IPS-NIHi7 (cell line): ENCODE results near the gene GJB4.
"Not testable (repeated sequence)": the region's sequence is repeated elsewhere in the genome, so short reads cannot be mapped to it uniquely, and the experiment has no call there.

Experiments
- DNase-seq: peaks from one replicate; pipeline ENCODE4 v3.0.0; 2012; ENCODE audit warnings: mixed read lengths; ENCODE audit errors: extremely low spot score

The GJB4 gene

DNA sequence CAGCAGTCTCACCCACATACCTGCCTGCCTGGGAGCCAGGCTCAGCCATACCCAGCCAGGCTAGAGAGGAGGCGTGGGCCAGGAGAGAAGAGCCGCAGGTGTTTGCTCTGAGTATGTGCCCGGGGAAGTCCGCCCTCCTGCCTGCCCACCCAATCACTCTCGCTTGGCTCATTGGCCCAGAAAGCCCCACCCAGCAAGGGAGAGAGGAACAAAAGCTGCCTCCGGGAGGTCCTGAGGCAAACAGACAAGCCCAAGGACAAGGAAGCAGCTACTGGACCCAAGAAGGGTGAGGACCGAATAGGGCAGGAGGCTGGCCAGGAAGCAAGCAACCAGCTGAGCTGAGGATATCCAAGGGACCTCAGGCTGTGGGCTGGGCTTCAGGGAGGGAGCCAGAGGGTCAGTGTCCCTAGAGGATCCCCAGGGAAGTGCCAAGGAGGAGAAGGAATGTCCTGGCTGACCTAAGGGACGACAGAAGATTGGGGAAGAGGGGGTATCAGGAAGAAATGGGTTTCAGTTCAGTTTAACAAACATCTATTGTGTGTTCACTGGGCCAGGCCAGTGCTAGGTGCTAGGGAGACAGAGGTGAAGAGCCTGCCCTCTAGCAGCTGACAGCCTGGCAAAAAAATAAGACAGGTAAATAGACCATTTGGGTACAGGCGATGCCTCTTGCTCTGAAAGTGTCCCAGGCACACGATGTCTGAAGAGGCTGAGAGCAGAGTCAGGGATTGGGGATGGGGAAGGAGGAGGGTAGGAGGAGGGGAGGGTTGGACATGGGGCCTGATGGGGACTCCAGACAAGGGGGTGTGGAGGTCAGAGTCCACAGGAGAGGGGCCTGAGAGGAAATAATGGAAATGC, at the start of gene GJB4:
Gene GJB4, plus strand, starts transcription at position 238 of the 855 bp plus-strand sequence. CDS start 1,515 bp downstream, outside the sequence.
- DNase-seq = peak; percentile 68

DNA sequence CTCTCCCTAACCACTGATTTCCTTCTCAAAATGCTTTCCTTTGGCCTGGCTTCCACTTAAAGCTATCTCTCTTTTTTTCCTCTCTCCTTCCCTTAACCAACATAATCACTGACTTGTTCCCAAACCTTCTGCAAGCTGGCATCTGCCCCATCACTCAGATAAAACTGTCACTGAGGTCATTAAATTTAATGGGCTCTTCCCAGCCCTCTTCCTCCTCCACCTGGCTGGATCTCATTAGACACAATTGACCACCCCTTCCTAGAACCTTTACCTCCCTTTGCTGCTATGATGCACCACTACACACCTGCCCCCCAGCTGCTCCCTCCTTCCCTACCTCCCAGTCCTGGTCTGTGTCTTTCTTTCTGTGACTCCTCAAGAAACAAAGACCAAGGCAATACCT, 48.7 kb upstream of the GJB4 start:
- no peak for DNase-seq

DNA sequence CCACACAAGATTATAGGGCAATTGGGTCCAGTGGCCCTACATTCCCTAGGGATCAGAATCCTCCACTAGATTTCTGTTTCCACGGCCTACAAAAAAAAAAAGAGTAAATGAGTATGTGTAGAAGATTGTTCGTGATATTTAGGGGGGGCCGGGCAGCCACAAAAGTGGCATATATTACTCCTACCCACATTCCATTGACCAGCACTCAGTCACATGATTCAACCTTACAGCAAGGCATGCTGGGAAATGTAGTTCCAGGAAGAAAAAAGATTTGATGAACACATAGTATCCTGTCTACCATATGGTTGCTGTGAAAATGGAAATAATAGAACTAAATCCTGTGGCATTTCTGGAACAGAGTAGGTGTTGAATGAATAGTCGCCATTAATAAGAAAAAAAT, 48.1 kb upstream of the GJB4 start:
- DNase-seq = peak; percentile 26

DNA sequence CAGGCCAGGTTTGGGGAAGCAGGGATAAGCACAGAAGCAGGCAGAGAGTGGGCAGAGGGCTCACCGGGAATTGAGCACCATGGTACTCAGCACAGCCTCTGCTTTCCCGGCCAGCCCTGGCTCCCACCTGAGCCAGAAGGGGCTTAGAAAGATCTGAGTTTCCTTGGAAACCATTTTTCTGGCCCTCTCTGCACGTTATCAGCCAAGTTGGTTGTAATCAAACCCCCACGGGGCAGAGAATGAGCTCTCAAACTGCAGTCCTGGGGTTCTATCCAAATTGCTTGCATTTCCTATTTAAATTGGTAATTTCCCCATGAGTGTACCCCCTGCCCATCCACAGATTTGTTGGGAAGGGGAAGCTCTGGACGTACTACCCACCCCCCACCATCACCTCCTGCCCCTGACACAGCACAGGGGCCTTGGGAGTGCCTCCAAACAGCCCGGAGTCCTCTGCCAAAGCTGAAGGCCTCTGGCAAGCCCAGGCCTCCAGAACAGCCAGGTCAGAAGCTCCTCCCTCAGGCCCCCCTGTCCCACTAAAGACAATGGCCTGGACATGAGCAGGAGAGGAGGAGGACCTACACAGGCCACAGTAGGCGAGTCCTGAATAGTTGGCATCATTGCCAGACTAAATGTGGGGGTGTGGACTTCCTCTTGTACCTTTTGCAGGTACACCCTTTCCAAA, 47.4 kb upstream of the GJB4 start:
- no peak for DNase-seq

DNA sequence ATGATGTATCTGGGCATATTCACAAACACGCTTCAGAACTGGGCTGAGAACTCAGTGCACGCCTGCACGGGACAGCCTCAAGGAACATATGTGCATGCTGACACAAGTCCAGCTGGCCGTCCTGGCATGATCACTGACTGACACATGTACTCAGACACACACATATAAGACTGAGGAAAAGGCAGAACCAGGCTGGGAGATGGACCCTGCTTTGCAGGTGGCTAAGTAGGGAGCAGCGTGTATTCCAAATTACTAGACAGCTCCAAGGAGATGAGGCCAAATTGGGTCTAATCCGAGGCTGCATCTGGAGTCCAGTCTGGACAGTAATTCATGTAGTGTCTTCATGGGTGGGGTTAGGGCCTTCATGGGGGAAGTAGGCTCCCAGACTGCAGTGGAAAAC, 46.1 kb upstream of the GJB4 start:
- no peak for DNase-seq

DNA sequence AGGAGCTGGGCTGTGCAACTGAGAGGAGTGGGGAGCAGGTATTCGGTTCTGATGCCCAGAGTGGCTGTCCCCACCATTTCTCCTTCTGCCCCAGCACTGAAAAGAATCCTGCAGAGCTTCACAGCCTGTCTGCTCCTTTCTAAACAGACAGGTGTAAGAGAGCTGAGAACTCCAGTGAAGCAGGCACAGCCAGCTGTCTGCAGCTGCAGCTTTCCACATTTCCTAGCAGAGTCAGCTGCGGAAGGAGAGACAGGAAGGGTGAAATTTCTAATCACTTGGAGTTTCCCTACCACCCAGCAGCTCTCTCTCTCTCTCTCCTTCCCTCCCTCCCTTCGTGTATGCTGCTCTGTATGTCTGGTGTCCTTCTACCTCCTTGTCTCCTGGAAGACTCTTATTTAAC, 45.2 kb upstream of the GJB4 start:
- no peak for DNase-seq

DNA sequence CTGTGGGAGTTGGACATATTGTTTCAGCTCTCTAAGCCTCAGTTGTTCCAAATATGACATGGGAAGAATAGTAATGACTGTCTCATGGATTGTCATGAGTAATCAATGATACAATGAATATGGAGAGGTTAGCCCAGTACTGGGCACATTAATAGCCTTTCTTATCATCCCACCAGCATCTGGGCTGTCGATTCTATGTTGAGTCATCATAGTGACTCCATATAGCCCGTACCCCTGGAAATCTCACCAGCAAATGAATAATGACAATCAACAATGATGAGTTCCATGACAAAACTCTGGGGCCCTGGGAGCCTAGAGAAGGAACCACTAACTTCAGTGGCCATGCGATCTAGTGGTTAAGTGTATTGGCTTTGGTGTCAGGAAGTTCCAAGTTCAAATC, 44.4 kb upstream of the GJB4 start:
- DNase-seq = no peak

DNA sequence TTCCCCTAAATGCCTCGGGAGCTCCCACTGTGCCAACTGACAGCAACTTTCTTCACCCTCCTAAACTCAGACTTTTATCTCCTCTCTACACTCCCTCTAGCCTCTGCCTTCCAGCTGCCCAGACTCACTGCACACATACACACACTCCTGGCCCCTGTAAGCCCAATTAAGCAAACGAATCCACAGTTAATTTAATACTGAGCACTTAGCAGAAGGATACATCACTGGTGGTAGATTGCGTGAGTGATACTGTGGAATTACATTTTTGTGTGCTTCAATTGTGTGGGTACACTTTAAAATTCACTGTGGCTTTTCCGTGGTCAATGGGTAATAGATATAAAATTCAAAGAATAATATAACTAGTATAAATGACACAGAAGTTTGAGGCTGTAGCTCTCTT, 38.3 kb upstream of the GJB4 start:
- no peak for DNase-seq

DNA sequence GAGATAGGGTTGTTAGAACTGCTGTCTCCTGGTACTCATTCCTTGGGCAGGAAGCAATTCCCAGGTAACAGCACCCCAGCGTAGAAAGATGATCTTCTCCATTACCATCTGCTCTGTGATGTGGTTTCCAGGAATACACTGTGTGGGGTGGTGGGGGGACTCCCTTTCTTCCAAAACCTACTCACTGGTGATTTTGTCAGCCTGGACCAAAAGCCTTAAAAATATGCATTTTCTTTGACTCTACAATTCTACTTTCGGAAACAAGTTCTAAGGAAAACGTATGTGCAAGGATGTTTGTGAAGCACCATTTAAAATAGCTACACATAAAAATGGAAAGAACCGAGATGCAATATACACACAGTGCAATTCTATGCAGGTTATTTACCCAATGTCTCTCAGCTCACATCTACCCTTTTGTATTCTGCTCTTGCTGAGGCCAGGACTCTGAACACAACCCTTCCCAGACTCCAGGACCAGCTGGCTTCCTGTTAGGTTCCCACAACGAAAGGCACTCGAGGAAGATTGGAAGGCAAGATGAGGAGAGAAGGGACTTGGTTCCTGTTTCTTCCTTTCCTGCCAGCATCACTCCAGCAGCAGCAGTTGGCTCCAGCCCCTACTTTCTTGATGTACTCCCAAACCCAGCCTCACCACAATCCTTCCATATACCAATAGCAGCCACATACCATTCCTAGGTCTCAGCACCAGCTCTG, 37.7 kb upstream of the GJB4 start:
- no peak for DNase-seq

DNA sequence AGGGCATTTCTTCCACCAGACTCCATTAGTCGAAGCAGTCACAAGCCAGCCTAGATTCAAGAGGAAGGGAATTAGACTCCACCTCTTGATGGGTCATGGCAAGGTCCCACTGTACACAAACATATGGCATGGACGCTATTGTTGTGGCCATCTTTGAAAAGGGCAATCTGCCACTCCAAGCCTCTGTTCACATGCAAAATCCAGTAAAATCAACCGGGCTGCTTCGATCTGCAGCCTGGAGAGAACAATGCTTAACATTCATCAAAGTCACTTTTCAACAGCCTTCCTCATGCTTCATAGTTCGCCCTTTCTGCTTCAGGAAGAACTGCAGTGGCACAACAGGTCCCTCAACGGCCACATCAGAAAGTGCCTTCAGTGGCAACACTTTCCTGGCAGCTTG, 32.7 kb upstream of the GJB4 start:
- DNase-seq = no peak

DNA sequence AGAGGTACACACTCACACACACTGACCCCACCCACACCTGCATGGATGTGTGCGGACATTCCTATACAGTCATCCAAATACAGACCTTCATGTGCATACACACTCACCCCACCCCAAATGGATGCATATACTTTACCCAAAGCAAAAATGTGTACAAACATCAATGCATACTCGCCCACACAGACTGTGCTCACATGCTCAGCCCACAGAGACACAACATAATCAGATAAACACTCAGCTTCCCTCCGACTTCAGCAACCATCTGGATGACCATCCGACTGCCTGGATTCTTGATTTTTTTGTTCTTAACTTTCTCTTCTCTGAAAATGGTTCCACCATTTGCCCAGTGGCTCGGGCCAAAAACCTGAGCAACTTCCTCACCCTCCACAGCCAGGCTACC, 29.1 kb upstream of the GJB4 start:
- no peak for DNase-seq

DNA sequence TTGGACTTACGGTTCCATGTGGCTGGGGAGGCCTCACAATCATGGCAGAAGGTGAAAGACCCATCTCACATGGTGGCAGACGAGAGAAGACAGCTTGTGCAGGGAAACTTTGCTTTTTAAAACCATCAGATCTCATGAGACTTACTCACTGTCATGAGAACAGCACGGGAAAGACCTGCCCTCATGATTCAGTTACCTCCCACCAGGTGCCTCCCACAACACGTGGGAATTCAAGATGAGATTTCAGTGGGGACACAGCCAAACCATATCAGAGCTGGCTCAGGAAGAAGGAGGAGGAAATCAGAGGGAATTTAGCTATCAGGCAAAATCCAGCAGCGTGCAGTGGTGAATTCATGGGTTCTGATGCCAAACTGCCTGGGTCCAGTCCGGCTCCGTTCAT, 26.7 kb upstream of the GJB4 start:
- DNase-seq = not testable (repeated sequence)

DNA sequence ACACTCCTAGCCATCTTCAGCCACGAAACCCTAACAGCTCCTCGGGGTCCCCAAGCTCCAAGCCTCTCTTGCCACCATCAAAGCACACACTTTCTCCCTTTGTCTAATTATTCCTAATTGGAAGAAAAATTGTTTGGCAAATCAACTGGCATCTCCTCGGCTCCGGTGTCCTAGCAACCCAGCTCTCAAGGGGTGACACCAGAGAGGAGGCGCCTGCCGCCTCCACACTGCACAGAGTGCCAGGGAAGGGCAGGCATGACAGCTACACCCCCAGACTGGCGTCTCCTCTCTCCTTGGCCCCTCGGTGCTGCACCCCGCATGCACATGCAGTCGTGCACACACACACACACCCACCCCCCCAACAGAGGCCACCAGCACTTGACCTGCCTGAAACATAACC, 22.8 kb upstream of the GJB4 start:
- no peak for DNase-seq

DNA sequence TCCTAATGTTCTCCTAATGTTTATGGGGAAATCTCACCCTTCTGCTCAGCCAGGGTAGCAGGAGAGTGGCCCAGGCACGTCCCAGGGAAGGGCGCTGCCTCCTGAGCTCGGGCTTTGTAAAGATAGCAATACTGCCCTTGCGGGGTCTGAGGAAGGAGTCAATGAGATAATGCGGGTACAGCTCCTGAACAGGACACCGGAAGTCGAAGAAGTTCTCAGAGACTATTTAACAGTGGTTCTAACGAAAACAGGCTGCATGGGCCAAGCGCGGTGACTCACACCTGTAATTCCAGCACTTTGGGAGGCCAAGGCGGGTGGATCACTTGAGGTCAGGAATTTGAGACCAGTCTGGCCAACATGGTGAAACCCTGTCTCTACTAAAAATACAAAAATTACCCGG, 22.3 kb upstream of the GJB4 start:
- not testable (repeated sequence) for DNase-seq

DNA sequence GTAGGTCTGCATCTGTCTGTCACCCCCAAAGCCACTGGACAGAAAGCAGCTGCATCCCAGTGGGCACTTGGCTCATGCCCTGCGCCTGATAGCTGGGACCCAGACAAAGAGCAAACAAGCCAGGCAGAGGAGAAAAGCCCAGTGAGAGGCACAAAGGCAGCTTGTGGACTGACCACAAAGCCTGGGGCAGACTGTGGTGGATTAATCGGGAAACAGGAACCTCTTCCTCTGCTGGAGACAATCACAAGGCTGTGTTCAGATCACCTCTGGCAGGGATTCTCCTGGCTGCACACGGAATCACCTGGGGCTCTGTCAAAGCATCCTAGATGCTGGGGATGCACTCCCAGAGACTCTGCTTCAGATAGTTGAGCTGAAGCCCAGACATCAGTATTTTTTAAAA, 19.9 kb upstream of the GJB4 start:
- no peak for DNase-seq

DNA sequence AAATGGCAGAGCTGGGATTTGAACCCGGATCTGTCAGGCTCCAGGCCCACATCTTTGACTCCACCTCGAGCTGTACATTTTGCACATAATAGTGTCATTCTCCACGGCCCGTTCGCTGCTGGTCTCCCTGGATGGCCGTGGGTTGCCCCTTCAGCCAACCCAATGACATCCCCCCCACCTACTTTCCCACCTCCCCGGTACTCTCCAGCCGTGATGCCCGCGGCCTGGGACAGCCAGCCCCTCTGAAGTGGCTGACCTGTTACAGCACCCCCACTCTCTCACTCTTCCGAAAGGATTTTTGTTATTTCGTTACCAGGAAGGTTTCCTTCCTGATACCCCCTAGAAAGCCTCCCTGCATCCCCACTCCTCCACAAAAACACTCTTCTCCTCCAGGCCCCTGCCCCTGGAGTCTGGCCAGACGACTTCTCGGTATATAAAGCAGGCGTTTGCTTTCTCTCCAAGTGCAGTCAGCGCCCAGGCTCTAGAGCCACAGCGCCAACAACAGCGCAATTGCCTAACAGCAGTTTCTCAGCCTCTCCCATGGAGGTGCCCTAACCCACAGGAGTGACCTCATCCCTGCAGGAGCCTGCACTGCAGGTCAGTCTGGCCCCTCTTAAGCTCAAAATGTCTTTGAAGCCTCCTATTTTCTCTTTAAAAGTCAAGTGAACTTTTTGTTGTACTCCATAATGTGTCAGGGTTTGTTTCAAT, 19.2 kb upstream of the GJB4 start:
- DNase-seq = peak; percentile 76

DNA sequence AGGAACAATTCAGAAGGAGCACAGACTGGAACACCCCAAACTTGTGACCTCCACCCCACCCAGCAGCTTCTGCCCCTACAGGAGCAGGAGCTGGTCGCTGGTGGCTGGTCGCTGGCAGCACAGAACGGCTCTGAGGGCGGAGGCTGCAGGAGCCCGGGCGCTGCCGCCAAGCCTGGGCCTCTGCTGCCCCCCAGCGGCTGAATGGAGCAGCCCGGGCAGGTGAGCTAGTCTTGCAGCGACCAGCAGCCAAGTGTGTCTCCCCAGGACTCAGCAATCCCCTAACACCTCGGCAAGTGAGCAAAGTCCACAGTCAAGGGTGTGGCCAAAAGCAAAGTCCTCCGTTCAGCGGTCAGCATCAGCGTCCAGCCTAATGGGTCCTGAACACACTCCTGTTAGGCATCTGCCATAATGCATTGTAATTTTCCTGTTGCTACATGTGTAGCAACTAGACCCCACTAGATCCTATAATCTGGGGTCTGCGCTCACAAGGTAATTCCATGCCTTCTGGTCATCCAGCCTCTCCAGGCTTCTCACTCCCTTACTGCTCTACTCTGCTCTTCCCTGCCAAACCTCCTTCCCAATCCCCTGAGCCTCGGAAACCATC, 16.8 kb upstream of the GJB4 start:
- DNase-seq = peak; percentile 96

DNA sequence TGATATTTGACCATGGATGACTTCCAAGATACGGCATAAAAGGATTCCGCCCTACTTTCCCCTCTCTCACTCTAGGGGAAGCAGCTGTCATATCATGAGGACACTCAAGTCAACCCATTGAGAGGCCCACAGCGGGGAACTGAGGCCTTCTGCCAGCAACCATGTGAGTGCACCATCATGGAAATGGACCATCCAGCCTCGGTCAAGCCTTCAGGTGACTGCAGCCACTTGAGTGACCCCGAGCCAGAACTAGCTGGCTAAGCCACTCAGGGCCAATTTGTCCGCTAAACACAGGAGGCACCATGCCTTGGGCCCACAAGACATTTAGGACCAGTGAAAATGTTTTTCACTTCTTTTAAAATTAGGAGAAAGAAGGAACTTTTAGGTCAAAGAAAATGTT, 15.8 kb upstream of the GJB4 start:
- DNase-seq = no peak

DNA sequence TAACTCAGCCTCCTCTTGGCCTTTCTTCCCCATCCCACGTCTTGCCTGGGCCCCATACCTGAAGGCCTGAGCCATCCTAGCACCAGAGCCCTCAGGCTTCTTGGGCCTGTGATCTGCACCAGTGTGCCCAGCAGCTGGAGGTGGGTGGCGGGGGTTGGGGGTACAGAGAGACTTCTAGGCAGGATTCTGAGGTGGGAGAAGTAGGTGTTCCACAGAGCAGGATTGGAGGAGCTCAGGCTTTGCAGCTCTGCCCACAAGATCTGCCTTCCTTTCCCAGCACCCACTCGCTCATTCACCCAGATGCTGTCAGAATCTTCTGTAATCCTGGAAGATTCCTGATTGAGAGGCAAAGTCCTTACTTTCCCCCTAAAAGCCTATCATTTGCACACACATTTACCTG, 14.7 kb upstream of the GJB4 start:
- DNase-seq = no peak

DNA sequence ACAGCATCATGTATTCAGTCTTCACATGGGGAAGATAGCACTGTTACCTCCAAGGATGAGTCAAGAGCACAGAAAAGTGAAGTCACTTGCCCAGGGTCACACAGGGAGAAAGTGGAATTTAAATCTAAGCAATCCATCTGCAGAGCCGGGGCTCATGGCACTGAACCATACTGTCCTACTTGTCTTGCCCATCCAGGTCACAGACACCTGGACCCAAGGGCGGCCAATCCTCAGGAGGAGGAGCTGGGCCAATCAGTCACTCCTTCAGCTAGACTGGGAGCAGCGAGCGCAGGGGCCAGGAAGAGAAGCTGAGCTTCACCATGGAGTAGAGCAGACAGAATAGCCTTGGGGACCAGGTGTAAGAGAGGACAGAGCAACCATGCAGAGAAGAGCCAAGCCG, 13.9 kb upstream of the GJB4 start:
- DNase-seq = no peak

DNA sequence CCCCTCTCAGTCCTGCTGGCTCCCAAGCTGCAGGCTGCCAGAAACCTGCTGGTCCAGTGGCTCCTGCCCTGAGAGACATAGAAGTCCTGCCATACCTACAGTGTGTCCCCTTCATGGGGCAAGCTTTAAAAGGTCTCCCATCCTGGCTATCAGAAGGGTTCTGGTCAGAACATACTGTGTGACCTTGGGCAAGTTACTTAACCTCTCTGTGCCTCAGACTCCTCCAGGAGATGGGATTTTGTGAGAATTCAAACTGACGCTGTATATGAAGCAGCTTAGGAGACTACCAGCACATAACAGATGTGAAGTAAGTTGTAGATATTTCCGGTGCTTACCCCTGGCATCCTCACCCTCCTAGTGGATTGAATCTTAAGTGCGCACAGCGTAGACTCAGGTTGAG, 13.4 kb upstream of the GJB4 start:
- DNase-seq = no peak
